Measurements from ENCODE around the gene COG8. TPM values are rescaled to one million over a fixed set of nuclear protein-coding genes. Genes with fewer than 3 reads are reported as not detected.

COG8 gene
- total RNA-seq, 2 donors from 2014 or later = 45.8 to 49.3 TPM

GRCh38 chr16:69351309-69352027 lies 12.1 kb upstream of the COG8 start, which contains the start of gene TMED6:
TMED6 (minus strand) TSS chr16:69351786; CDS start chr16:69351753, 33 bp downstream.
- H3K27ac Mint-ChIP-seq = no peak within 1 kb of the TSS
- H3K9me3 Mint-ChIP-seq = no peaks in the 10 kb centered on the region
- peaks cover 15% of the 10 kb centered on the region for H3K4me1 Mint-ChIP-seq
- no peaks in the 10 kb centered on the region for H3K27me3 ChIP-seq (ENCODE audit: control insufficient read depth, insufficient read depth, low read length, poor library complexity, severe bottlenecking)
- H3K9ac ChIP-seq (ENCODE audit: extremely low read depth, low read length, poor library complexity, severe bottlenecking) = no peak within 1 kb of the TSS
- H3K4me3 Mint-ChIP-seq = no peak within 1 kb of the TSS
- H3K36me3 Mint-ChIP-seq (ENCODE audit: low read depth) = peaks cover 24% of the 10 kb centered on the region
- H3K4me3 ChIP-seq (ENCODE audit: low read length) = no peak within 1 kb of the TSS
- H3K27me3 Mint-ChIP-seq (ENCODE audit: insufficient read depth) = no peaks in the 10 kb centered on the region
- no peak for TF ChIP-seq CTCF (conservative IDR thresholded peaks at IDR 0.05)
- H3K9me3 ChIP-seq (ENCODE audit: control insufficient read depth, low read length) = no peaks in the 10 kb centered on the region
- WGBS, 2 experiments (ENCODE audit: insufficient coverage in 1 of 2, insufficient read length in 1 of 2) = 92 to 96% methylated on average over 11 to 12 of the region's 12 CpGs
- H3K36me3 ChIP-seq (ENCODE audit: control insufficient read depth, insufficient read depth, low read length) = peaks cover 24% of the 10 kb centered on the region
- peaks cover 3% of the 10 kb centered on the region for H3K4me1 ChIP-seq (ENCODE audit: control insufficient read depth, insufficient read depth, low read length)
- H3K27ac ChIP-seq (ENCODE audit: low read depth, low read length) = no peak within 1 kb of the TSS
- DNase-seq = no peak

DNA sequence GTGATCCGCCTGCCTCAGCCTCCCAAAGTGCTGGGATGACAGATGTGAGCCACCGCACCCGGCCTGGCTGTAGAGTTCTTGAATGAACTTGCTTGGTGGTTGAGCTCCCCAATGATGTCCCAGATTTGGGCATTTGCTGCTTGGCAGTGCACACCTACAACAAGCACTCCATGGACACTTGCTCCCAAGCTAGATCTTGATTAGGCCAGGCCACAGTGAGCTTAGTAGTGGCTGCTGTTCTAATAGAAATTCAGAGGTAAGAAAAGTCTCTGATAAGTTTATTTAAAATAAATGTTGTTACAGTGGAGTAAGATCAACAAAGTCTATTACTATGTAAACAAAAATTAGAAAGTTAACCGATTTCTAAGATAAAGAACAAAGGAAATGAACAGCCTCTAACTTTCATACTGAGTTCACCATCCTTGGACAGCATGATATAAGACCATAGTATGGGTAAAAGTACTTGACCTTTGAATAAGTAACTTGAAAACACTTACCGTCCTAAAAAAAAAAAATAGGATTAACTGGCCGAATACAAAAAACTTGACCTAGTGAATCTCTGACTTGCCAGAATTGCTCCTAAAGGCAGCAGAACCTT lies 11.3 kb upstream of the COG8 start:
- Histone ChIP-seq H3K36me3 (ENCODE audit: control insufficient read depth, insufficient read depth, low read length) (peaks cover 17% of the 10 kb centered on the region), H3K27me3 (ENCODE audit: control insufficient read depth, insufficient read depth, low read length, poor library complexity, severe bottlenecking) (no peaks in the 10 kb centered on the region), H3K9me3 (ENCODE audit: control insufficient read depth, low read length) (no peaks in the 10 kb centered on the region), H3K4me3 (ENCODE audit: low read length) (no peak overlapping the region), H3K4me1 (ENCODE audit: control insufficient read depth, insufficient read depth, low read length) (no peaks in the 10 kb centered on the region), H3K27ac (ENCODE audit: low read depth, low read length) (no peak overlapping the region), H3K9ac (ENCODE audit: extremely low read depth, low read length, poor library complexity, severe bottlenecking) (no peak overlapping the region)
- WGBS, 2 experiments (ENCODE audit: insufficient coverage in 1 of 2, insufficient read length in 1 of 2) = 97 to 100% methylated on average over 4 to 5 of the region's 6 CpGs
- Mint-ChIP-seq H3K4me3 (no peak overlapping the region), H3K4me1 (peaks cover 14% of the 10 kb centered on the region), H3K27me3 (ENCODE audit: insufficient read depth) (no peaks in the 10 kb centered on the region), H3K9me3 (no peaks in the 10 kb centered on the region), H3K27ac (no peak overlapping the region), H3K36me3 (ENCODE audit: low read depth) (peaks cover 24% of the 10 kb centered on the region)
- DNase-seq = no peak
- TF ChIP-seq CTCF (conservative IDR thresholded peaks at IDR 0.05) = no peak

- Histone ChIP-seq H3K9me3 (ENCODE audit: control insufficient read depth, low read length) (no peaks in the 10 kb centered on the region), H3K27ac (ENCODE audit: low read depth, low read length) (no peak overlapping the region), H3K4me1 (ENCODE audit: control insufficient read depth, insufficient read depth, low read length) (no peaks in the 10 kb centered on the region), H3K36me3 (ENCODE audit: control insufficient read depth, insufficient read depth, low read length) (peaks cover 11% of the 10 kb centered on the region), H3K27me3 (ENCODE audit: control insufficient read depth, insufficient read depth, low read length, poor library complexity, severe bottlenecking) (no peaks in the 10 kb centered on the region), H3K9ac (ENCODE audit: extremely low read depth, low read length, poor library complexity, severe bottlenecking) (no peak overlapping the region), H3K4me3 (ENCODE audit: low read length) (no peak overlapping the region)
- 88 to 93% methylated on average over 8 to 10 of the region's 10 CpGs for whole genome bisulfite sequencing, 2 experiments (ENCODE audit: insufficient coverage in 1 of 2, insufficient read length in 1 of 2)
- no peak overlapping the region for H3K4me3 Mint-ChIP-seq
- H3K27ac Mint-ChIP-seq = no peak overlapping the region
- H3K27me3 Mint-ChIP-seq (ENCODE audit: insufficient read depth) = no peaks in the 10 kb centered on the region
- H3K4me1 Mint-ChIP-seq = peaks cover 12% of the 10 kb centered on the region
- DNase-seq = no peak
- peaks cover 21% of the 10 kb centered on the region for H3K36me3 Mint-ChIP-seq (ENCODE audit: low read depth)
- TF ChIP-seq CTCF (conservative IDR thresholded peaks at IDR 0.05) = no peak
- no peaks in the 10 kb centered on the region for H3K9me3 Mint-ChIP-seq
Observed at GRCh38 chr16:69349536-69349935, 10.2 kb upstream of the COG8 start.
